NCI-H1930 (cell line): ENCODE data around the gene CDH23.

Experiments
- DNase-seq, 2 experiments: peaks; one replicate each; lab custom pipeline; 2025; lab: John Stamatoyannopoulos, UW

Gene CDH23

GRCh38 chr10:71440506-71441035 is 43.9 kb downstream of the CDH23 start:
- DNase-seq = no peak

GRCh38 chr10:71442000-71442399 is 45.3 kb downstream of the CDH23 start:
- no peak for DNase-seq

GRCh38 chr10:71442859-71443570 is 46.3 kb downstream of the CDH23 start:
- DNase-seq = no peak

- DNase-seq = no peak
These were observed 47.0 kb downstream of the CDH23 start for GRCh38 chr10:71443676-71444075.

GRCh38 chr10:71444284-71445054 is 47.7 kb downstream of the CDH23 start:
- no peak for DNase-seq

GRCh38 chr10:71447676-71448075 is 51.0 kb downstream of the CDH23 start:
- DNase-seq = no peak

GRCh38 chr10:71448146-71448545 is 51.4 kb downstream of the CDH23 start:
- DNase-seq = no peak

GRCh38 chr10:71449026-71449425 is 52.3 kb downstream of the CDH23 start:
- DNase-seq = no peak

GRCh38 chr10:71451754-71452153 is 55.0 kb downstream of the CDH23 start:
- no peak for DNase-seq

- no peak for DNase-seq
These were observed 56.5 kb downstream of the CDH23 start for GRCh38 chr10:71453186-71453585.

GRCh38 chr10:71454347-71454746 is 57.6 kb downstream of the CDH23 start:
- no peak for DNase-seq

GRCh38 chr10:71455035-71455434 is 58.3 kb downstream of the CDH23 start:
- DNase-seq = no peak

GRCh38 chr10:71456631-71457030 is 59.9 kb downstream of the CDH23 start:
- DNase-seq = no peak

- no peak for DNase-seq
These were observed 61.2 kb downstream of the CDH23 start for GRCh38 chr10:71457908-71458307.

GRCh38 chr10:71458387-71458786 is 61.7 kb downstream of the CDH23 start:
- no peak for DNase-seq

- no peak for DNase-seq
These were observed 62.8 kb downstream of the CDH23 start for GRCh38 chr10:71459513-71459912.

GRCh38 chr10:71460615-71461014 is 63.9 kb downstream of the CDH23 start:
- no peak for DNase-seq

- no peak for DNase-seq
These were observed 64.7 kb downstream of the CDH23 start for GRCh38 chr10:71461457-71461856.

- DNase-seq = no peak
These were observed 65.6 kb downstream of the CDH23 start for GRCh38 chr10:71462062-71462935.

- no peak for DNase-seq
These were observed 66.4 kb downstream of the CDH23 start for GRCh38 chr10:71463111-71463510.

GRCh38 chr10:71465551-71466252 is 69.0 kb downstream of the CDH23 start:
- no peak for DNase-seq

- DNase-seq = no peak
These were observed 69.6 kb downstream of the CDH23 start for GRCh38 chr10:71466330-71466729.
